Thoracic aorta (tissue), 2 donors: ENCODE measurements around the gene PLA2G4C. TPM values are rescaled to one million over a fixed set of nuclear protein-coding genes. Genes with fewer than 3 reads are reported as not detected.

Experiments used
- ATAC-seq: fragments of 150-250 bp; one replicate; pipeline ENCODE4 v1.8.0; 2017; ENCODE audit warnings: low read depth; ENCODE audit not compliant: insufficient number of reproducible peaks, low FRiP score
- DNase-seq: peaks from one replicate; pipeline ENCODE4 v3.0.0-alpha.2; 2020; ENCODE audit warnings: low spot score
- H3K27ac ChIP-seq, 2 donors: fragments of 200-600 bp; sonication (generic); 1 replicate in 1 of 2; 2 replicates in 1 of 2; pipeline ENCODE4 v1.5.1; 2016; ENCODE audit warnings: mild to moderate bottlenecking in 2 of 2, moderate library complexity in 2 of 2
- H3K27me3 ChIP-seq: fragments of 200-600 bp; sonication (generic); replicated peaks from 2 replicates; pipeline ENCODE4 v1.6.0; 2016; ENCODE audit warnings: mild to moderate bottlenecking; ENCODE audit not compliant: insufficient read depth
- H3K36me3 ChIP-seq: fragments of 200-600 bp; sonication (generic); one replicate; pipeline ENCODE4 v1.5.1; 2016
- H3K4me1 ChIP-seq, 2 donors: fragments of 200-600 bp; sonication (generic); 1 replicate in 1 of 2; 2 replicates in 1 of 2; pipeline versions ENCODE4 v1.5.1 to v1.6.0; 2016; ENCODE audit warnings: low read depth in 2 of 2, mild to moderate bottlenecking in 1 of 2; ENCODE audit not compliant: control insufficient read depth in 1 of 2
- H3K4me3 ChIP-seq: fragments of 200-600 bp; sonication (generic); 2 replicates; pipeline ENCODE4 v1.5.1; 2016; ENCODE audit warnings: mild to moderate bottlenecking
- H3K9me3 ChIP-seq: fragments of 200-600 bp; sonication (generic); 2 replicates; pipeline ENCODE4 v1.5.1; 2016
- total RNA-seq, 2 donors: library from RNA; depleted of rRNA; stranded (reverse); fragments of >200 nt; gene quantifications; one replicate each; pipeline versions ENCODE4 v1.1.0 to v1.2.3, GENCODE V29; 2016
- TF ChIP-seq, protein P1 (sequence below): fragments of 200-600 bp; sonication (generic); IDR thresholded peaks from one replicate; pipeline ENCODE4 v1.5.1; 2019; ENCODE audit warnings: antibody characterized with exemption

Gene PLA2G4C
- total RNA-seq, 2 donors from 2014 or later, result 24.2 to 35.9 TPM

DNA sequence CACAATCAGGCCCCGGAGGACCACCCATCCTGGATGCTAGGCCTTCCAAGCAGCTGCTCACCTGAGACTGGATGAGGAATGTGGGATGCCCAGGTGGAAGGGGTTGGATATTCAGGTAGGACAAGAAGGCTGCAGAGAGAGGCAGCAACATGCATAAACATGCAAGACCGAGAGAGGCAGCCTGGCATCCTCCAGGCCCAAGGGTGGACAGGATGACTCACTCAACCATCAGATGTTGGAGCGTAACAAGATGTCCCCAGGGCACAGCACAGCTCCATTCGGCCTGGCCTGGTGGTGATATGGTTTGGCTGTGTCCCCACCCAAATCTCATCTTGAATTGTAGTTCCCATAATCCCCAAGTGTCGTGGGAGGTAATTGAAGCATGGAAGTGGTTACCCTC lies 56.8 kb downstream of the PLA2G4C start:
- no peaks in the 10 kb centered on the region for H3K9me3 ChIP-seq
- no peak overlapping the region for H3K4me3 ChIP-seq
- DNase-seq (no peak), ATAC-seq (no peak)
- no peaks in the 10 kb centered on the region for H3K4me1 ChIP-seq
- H3K27ac ChIP-seq, result no peak overlapping the region
- H3K27me3 ChIP-seq, result no peaks in the 10 kb centered on the region
- TF ChIP-seq, protein P1, sequence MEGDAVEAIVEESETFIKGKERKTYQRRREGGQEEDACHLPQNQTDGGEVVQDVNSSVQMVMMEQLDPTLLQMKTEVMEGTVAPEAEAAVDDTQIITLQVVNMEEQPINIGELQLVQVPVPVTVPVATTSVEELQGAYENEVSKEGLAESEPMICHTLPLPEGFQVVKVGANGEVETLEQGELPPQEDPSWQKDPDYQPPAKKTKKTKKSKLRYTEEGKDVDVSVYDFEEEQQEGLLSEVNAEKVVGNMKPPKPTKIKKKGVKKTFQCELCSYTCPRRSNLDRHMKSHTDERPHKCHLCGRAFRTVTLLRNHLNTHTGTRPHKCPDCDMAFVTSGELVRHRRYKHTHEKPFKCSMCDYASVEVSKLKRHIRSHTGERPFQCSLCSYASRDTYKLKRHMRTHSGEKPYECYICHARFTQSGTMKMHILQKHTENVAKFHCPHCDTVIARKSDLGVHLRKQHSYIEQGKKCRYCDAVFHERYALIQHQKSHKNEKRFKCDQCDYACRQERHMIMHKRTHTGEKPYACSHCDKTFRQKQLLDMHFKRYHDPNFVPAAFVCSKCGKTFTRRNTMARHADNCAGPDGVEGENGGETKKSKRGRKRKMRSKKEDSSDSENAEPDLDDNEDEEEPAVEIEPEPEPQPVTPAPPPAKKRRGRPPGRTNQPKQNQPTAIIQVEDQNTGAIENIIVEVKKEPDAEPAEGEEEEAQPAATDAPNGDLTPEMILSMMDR, result no peak
- peaks cover 23% of the 10 kb centered on the region for H3K36me3 ChIP-seq

DNA sequence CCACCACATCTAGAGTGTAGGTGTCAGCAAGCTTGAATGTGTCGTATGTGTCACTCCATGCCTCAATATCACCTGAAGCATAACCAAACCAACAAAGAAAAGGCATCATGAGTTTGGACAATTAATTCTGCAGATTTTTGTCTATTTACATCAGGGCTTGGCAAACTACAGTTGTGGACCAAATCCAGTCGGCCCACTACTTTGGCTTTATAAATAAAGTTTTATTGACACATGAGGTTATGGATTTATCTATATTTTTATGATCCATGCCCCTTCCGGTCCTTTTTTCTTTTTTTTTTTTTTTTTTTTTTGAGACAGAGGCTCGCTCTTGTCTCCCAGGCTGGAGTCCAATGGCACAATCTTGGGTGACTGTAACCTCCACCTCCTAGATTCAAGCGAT lies 57.5 kb downstream of the PLA2G4C start:
- TF ChIP-seq, protein P1, result no peak
- DNase-seq (no peak), ATAC-seq (no peak)
- Histone ChIP-seq H3K9me3 (no peaks in the 10 kb centered on the region), H3K4me1 (no peaks in the 10 kb centered on the region), H3K27me3 (no peaks in the 10 kb centered on the region), H3K27ac (no peak overlapping the region), H3K4me3 (no peak overlapping the region), H3K36me3 (peaks cover 26% of the 10 kb centered on the region)

DNA sequence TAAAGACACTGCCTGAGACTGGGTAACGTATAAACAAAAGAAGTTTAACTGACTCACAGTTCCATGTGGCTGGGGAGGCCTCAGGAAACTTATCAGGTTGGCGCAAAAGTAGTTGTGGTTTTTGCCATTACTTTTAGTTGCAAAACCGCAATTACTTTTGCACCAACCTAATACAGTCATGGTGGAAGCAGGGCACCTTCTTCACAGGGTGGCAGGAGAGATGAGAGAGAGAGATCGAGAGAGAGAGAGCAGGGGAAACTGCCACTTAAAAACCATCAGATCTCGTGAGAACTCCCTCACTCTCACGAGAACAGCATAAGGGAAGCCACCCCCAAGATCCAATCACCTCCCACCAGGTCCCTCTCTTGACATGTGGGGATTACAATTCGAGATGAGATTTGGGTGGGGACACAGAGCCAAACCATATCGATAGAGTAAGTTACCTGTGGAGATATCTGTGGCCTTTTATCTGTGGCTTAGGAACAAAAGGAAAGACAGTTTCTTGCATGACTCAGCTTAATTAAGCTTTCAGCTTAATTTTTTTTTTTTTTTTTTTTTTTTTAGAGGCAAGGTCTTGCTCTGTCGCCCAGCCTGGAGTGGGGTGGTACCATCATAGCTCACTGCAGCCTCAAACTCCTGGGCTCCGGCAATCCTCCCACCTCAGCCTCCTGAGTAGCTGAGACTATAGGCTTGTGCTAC lies 59.1 kb downstream of the PLA2G4C start:
- H3K27me3 ChIP-seq, result no peaks in the 10 kb centered on the region
- H3K36me3 ChIP-seq, result peaks cover 26% of the 10 kb centered on the region
- TF ChIP-seq, protein P1, result no peak
- H3K4me1 ChIP-seq, result no peaks in the 10 kb centered on the region
- no peak for ATAC-seq
- no peak overlapping the region for H3K27ac ChIP-seq
- no peaks in the 10 kb centered on the region for H3K9me3 ChIP-seq
- no peak overlapping the region for H3K4me3 ChIP-seq
- no peak for DNase-seq

DNA sequence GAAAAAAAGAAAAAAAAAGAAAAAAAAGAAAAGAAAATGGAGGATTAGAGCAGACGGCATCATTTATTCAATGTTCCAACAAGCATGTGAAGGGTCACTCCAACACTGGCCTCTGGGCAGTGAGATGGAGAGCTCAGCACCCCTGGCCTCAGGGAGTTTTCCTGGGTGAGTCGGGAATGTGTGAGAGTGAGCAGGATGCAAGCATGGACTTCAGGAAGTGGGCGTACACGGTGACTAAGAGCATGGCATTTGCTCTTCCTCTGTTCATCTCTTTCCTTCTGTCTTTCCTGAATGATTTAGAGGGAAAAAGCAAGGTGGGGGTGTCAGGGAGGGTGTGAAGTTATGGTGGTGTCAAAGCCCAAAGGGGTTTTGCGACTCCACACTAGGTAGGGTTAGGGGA lies 66.1 kb downstream of the PLA2G4C start:
- Histone ChIP-seq H3K27ac (no peak overlapping the region), H3K4me3 (no peak overlapping the region), H3K4me1 (no peaks in the 10 kb centered on the region), H3K9me3 (no peaks in the 10 kb centered on the region), H3K36me3 (peaks cover 10% of the 10 kb centered on the region), H3K27me3 (no peaks in the 10 kb centered on the region)
- TF ChIP-seq, protein P1, result no peak
- ATAC-seq (no peak), DNase-seq (no peak)

DNA sequence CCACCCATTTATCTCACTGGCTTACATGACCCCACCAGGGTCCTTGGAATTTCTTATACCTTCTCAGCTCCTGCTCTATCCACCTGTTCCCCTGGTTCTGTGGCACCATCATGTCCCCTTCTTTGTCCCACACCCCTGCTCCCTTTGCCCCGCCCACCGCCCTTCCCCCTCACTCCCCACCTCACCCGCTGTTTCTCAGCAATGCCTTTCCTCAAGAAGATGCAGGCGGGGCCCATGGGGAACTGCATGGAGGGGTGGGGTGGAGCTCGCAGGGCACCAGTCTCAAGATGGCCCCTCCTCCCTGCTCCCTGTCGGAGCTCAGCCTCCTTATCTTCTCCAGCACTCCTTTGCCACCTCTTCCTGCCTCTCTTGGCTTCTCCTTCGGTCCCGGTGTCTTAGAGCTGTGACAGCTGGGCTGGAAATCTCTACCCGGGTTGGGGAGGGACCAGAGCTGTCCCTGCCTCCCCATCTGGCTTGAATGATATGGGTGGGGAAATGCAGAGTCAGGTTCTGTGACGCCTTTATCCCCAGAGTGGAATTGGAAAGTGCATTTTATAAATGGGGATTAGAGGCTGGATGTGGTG lies 66.8 kb downstream of the PLA2G4C start, which contains the start of gene CABP5:
TSS of gene CABP5 (minus strand) at position 405 of the 584 bp plus-strand sequence. CDS start at position 248, 157 bp downstream.
- H3K4me3 ChIP-seq, result no peak within 1 kb of the TSS
- DNase-seq, result no peak

More for the DNA sequence above, 66.8 kb downstream of the PLA2G4C start, which contains the start of gene CABP5:
- TF ChIP-seq, protein P1, result no peak
- no peak within 1 kb of the TSS for H3K27ac ChIP-seq
- no peaks in the 10 kb centered on the region for H3K27me3 ChIP-seq
- no peaks in the 10 kb centered on the region for H3K9me3 ChIP-seq
- no peaks in the 10 kb centered on the region for H3K4me1 ChIP-seq
- peaks cover 2% of the 10 kb centered on the region for H3K36me3 ChIP-seq
- ATAC-seq, result no peak
